Head of caudate nucleus (tissue), 42 donors: ENCODE results near the gene SERF2.
"Not testable (repeated sequence)": the region's sequence is repeated elsewhere in the genome, so short reads cannot be mapped to it uniquely, and the experiment has no call there.

Source experiments
- DNase-seq, 42 donors: peaks; one replicate each; pipeline versions ENCODE4 v3.0.0 to v3.0.0-alpha.2; 2020 to 2021; ENCODE audit warnings: mixed read lengths in 7 of 42
- intact Hi-C: fragments of 100-400 bp; cut with DNase I; formaldehyde crosslinking; loops from one replicate; pipeline ENCODE4 v1.15.0; 2022

SERF2 gene

DNA sequence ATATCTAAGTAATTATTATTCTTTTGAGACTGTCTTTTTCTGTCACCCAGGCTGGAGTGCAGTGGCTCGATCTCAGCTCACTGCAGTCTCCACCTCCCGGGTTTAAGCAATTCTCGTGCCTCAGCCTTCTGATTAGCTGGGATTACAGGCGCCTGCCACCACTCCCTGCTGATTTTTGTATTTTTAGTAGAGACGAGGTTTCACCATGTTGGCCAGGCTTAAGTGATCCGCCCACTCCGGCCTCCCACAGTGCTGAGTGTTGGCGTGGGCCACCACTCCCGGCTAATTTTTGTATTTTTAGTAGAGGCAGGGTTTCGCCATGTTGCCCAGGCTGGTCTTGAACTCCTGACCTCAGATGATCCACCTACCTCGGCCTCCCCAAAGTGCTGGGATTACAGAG is 33.2 kb downstream of the SERF2 start:
- DNase-seq, intact Hi-C loops: not testable (repeated sequence)

DNA sequence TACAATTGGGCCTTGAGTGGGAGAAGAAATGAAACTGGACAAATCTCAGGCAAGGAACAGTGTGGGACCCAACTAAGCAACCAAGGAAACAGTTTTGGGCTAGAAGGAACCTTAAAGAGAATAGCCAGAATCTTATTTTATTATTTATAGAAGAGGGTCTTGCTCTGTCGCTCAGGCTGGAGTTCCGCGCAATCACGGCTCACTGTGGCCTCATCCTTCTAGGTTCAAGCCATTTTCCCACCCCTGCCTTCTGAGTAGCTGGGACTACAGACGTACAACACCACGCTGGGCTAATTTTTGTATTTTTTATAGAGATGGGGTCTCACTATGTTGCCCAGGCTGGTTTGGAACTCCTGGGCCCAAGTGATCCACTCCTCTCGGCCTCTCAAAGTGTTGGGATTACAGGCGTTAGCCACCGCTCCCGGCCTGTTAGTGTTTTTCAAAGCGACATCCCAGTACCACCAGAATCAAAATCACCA is 33.9 kb downstream of the SERF2 start:
- DNase-seq: no peak
- intact Hi-C loops: no loop called here

DNA sequence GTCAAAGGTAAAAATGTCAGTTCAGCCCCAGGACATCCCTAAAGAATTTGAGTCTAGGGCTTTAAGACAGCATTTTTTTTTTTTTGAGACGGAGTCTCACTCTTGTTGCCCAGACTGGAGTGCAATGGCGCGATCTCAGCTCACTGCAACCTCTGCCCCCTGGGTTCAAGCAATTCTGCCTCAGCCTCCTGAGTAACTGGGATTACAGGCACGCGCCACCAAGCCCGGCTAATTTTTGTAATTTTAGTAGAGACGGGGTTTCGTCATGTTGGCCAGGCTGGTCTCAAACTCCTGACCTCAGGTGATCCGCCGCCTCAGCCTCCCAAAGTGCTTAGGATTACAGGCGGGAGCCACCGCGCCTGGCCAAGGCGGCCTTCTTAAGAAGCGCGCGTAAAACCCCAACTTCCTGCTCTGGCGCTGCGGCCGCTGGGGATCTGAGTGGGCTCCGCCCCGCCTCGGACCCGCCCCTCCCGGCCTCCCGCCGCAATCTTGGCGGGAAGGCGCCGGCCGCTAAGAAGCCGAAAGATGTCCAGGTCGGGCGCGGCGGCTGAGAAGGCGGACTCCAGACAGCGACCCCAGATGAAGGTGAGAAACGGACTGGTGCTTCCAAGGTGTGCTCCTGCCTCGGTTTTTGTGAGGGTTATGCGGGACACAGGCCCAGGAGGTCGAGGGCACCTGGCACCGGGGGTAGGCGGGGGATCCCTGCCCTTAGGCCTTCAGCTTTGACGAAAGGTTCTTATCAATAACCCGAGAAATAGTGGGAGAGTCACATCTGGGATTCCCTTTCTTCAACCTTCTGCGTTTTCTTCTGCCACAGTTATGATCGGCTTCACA is 34.6 kb downstream of the SERF2 start, which contains the start of gene WDR76:
Gene WDR76 (plus strand): TSS at position 495 of the 834 bp plus-strand sequence. CDS start 31 bp downstream, at position 526.
- peak in 41 of 42 donors; percentile 27 to 75 (median 53) for DNase-seq
- intact Hi-C loops: no loop called here

DNA sequence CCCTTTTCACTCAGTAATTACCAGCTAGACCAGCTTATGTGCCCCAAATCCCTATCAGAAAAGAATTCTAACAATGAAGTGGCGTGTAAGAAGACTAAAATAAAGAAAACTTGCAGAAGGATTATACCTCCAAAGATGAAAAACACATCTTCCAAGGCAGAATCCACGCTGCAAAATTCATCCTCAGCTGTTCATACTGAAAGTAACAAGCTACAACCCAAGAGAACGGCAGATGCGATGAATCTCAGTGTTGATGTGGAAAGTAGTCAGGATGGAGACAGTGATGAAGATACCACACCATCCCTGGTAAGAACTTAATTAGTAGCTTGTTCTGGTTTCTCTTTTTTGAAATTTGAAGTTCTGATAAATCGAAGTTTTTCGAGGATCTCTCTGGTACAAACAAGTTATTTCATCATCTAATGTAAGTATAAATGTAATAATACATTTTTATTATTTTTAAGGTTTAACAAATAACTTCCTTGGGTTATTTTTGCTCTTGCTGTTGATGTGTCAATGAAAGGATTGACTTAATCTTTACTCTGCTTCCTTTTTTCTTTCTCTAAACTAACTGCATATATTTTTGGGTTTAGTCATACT is 36.0 kb downstream of the SERF2 start:
- intact Hi-C loops: no loop called here
- DNase-seq: no peak

DNA sequence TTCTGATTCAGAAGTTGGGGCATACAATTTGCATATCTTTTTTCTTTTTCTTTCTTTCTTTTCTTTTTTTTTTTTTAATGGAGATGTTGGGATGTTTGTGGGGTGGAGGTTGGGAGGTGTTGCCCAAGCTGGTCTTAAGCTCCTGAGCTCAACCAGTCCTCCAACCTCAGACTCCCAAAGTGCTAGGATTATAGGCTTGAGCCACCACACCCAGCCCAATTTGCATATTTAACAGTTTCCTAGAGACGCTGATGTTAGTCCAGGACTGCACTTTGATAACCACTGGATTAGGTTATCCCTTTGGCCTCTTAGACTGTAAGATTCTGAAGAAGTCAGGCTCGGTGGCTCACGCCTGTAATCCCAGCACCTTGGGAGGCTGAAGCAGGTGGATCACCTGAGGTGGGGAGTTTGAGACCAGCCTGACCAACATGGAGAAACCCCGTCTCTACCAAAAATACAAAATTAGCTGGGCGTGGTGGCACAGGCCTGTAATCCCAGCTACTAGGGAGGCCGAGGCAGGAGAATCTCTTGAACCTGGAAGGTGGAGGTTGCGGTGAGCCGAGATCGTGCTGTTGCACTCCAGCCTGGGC is 37.9 kb downstream of the SERF2 start:
- intact Hi-C loops, DNase-seq: not testable (repeated sequence)

DNA sequence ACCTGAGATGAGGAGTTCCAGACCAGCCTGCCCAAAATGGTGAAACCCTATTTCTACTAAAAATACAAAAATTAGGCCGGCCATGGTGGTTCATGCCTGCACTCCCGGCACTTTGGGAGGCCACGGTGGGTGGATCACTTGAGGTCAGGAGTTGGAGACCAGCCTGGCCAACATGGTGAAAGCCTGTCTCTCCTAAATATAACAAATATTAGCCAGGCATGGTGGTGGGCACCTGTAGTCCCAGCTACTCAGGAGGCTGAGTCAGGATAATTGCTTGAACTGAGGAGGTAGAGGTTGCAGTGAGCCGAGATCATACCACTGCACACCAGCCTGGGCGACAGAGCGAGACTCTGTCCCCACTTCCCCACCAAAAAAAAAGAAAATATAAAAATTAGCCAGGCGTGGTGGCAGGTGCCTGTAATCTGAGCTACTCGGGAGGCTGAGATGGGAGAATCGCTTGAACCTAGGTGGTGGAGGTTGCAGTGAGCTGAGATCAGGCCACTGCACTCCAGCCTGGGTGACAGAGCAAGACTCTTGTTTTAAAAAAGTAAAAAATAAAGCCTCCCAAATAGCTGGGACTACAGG is 38.7 kb downstream of the SERF2 start:
- intact Hi-C loops, DNase-seq: not testable (repeated sequence)

DNA sequence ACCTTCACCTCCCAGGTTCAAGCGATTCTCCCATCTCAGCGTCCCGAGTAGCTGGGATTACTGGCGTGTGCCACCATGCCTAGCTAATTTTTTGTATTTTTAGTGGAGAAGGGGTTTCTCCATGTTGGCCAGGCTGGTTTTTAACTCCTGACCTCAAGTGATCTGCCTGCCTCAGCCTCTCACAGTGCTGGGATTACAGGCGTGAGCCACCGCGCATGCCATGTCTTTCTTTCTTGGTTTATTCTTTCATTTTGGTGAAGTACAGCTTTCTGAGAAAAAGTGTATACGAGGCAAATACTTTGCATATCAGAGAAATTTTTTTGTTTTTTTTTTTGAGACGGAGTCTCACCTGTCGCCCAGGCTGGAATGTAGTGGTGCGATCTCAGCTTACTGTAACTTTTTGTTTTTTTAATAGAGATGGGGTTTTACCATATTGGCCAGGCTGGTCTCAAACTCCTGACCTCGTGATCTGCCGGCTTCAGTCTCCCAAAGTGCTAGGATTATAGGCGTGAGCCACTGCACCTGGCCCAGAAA is 39.5 kb downstream of the SERF2 start:
- intact Hi-C loops, DNase-seq: not testable (repeated sequence)

DNA sequence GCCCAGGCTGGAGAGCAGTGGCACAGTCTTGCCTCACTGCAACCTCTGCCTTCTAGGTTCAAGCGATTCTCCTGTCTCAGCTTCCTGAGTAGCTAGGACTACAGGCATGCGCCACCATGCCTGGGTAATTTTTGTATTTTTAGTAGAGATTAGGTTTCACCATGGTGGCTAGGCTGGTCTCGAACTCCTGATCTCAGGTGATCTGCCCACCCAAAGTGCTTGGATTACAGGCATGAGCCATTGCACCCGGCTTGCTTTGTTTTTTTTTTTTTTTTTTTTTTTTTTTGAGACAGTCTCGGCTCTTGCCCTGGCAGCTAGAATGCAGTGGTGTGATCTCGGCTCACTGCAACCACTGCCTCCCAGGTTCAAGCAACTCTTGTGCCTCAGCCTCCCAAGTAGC is 40.4 kb downstream of the SERF2 start:
- DNase-seq, intact Hi-C loops: not testable (repeated sequence)

DNA sequence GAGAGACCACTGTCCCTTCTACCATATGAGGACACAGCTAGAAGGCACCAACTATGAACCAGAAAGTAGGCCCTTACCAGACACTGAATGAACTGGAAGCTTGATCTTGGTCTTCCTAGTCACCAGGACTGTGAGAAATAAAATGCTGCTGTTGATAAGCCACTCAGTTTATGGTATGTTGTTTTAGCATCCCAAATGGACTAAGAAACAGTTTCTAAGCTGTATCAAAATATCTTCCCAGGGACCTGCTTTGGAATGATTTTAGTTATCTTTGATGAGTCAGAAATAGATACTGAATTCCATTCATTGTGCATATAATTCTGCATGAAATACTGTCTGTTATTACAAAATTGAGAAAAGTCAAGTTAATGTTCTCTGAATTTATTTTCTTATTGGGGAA is 53.3 kb downstream of the SERF2 start:
- no peak for DNase-seq
- intact Hi-C loops: no loop called here
